ENCODE results near the gene HYAL4.

DNA sequence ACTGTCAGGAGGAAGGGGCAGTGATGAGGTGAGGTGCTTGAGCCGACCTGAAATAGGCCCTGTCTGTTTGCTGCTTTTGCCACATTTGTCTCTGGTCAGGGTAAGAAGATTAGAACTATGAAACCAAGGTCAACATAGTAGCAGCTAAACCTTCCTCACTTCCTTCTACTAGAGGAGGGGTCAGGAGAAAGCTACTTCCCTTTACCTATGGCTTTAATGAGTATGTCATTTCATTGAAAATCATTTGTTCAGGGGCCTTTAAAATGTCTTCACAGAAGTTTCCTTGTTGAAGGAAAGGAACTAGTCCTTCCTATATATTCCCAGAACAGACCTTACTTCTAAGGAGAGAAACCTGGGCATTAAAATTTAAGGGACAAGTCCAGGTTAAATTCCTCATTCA lies 19.0 kb downstream of the HYAL4 start:
- TF ChIP-seq POLR2A (IDR thresholded peaks at IDR 0.05; ENCODE audit: low read depth, low read length) (no peak), POLR2AphosphoS5 (IDR thresholded peaks at IDR 0.05; ENCODE audit: low read depth, low read length) (no peak), TAF1 (IDR thresholded peaks at IDR 0.05; ENCODE audit: borderline replicate concordance, low read depth, low read length) (no peak)
